SK-N-SH (cell line): Measurements from ENCODE around the gene AFF3. TPM values are rescaled to one million over a fixed set of nuclear protein-coding genes. Genes with fewer than 3 reads are reported as not detected.

Source experiments
- CTCF ChIA-PET: fragments of 300-600, 350-600 bp; formaldehyde crosslinking; extraction: SDS; loops from one replicate; lab custom pipeline; 2021; lab: Yijun Ruan, JAX
- POLR2A ChIA-PET: fragments of 350-600 bp; sonication (Branson Sonifier 250); formaldehyde crosslinking; extraction: SDS; loops from one replicate; lab custom pipeline; 2020; ENCODE audit warnings: antibody characterized with exemption, inconsistent platforms; lab: Yijun Ruan, JAX
- DNase-seq: peaks from one replicate; pipeline ENCODE4 v3.0.0; 2012
- H2AFZ ChIP-seq: fragments of 200-600 bp; sonication (generic); 2 replicates; pipeline ENCODE4 v1.8.1; 2016; ENCODE audit warnings: antibody characterized with exemption, mild to moderate bottlenecking, low read depth
- H3F3A ChIP-seq: fragments of 200-600 bp; sonication (generic); replicated peaks from 2 replicates; pipeline ENCODE3; 2016; ENCODE audit warnings: antibody characterized with exemption, mild to moderate bottlenecking; ENCODE audit not compliant: insufficient read depth
- H3K27ac ChIP-seq, 2 experiments: fragments of 200-500 bp in 1 of 2; fragments of 200-600 bp in 1 of 2; sonication (Bioruptor generic) in 1 of 2; sonication (generic), shearing (Covaris generic) in 1 of 2; 2 replicates each; pipeline versions ENCODE4 v1.5.1 to v1.6.1; 2014 to 2016; ENCODE audit warnings: low read depth in 2 of 2, inconsistent platforms in 1 of 2, low read length in 1 of 2, mild to moderate bottlenecking in 1 of 2, mixed read lengths in 1 of 2
- H3K27me3 ChIP-seq: fragments of 200-600 bp; sonication (generic), shearing (Covaris generic); 2 replicates; pipeline ENCODE4 v1.6.1; 2016; ENCODE audit warnings: mixed run types; ENCODE audit not compliant: insufficient read depth
- H3K36me3 ChIP-seq, 2 experiments: fragments of 200-500 bp in 1 of 2; fragments of 200-600 bp in 1 of 2; sonication (Bioruptor generic) in 1 of 2; sonication (generic) in 1 of 2; replicated peaks in 1 of 2; 2 replicates each; pipeline versions ENCODE3 to v1.5.1; 2014 to 2016; ENCODE audit warnings: low read length in 1 of 2, mild to moderate bottlenecking in 1 of 2; ENCODE audit not compliant: insufficient read depth in 2 of 2, control insufficient read depth in 1 of 2
- H3K4me1 ChIP-seq, 2 experiments: fragments of 200-500 bp in 1 of 2; fragments of 200-600 bp in 1 of 2; sonication (Bioruptor generic) in 1 of 2; sonication (generic), shearing (Covaris generic) in 1 of 2; 2 replicates each; pipeline versions ENCODE4 v1.5.1 to v1.6.1; 2014 to 2016; ENCODE audit warnings: low read depth in 1 of 2, low read length in 1 of 2, mixed run types in 1 of 2; ENCODE audit not compliant: insufficient read depth in 2 of 2, control insufficient read depth in 1 of 2
- H3K4me2 ChIP-seq: fragments of 200-600 bp; sonication (generic), shearing (Covaris generic); 2 replicates; pipeline ENCODE4 v1.6.1; 2017; ENCODE audit warnings: mixed run types
- H3K4me3 ChIP-seq, 2 experiments: fragments of 200-500 bp in 1 of 2; fragments of 200-600 bp in 1 of 2; sonication (Bioruptor generic) in 1 of 2; sonication (generic), shearing (Covaris generic) in 1 of 2; 2 replicates each; pipeline versions ENCODE4 v1.5.1 to v1.8.1; 2014 to 2016; ENCODE audit warnings: low read depth in 2 of 2, inconsistent platforms in 1 of 2, low read length in 1 of 2, mild to moderate bottlenecking in 1 of 2, mixed read lengths in 1 of 2, moderate library complexity in 1 of 2
- H3K79me2 ChIP-seq: fragments of 200-600 bp; sonication (generic); 2 replicates; pipeline ENCODE4 v1.8.1; 2017; ENCODE audit warnings: mild to moderate bottlenecking; ENCODE audit not compliant: insufficient read depth
- H3K9ac ChIP-seq: fragments of 200-600 bp; sonication (generic); 2 replicates; pipeline ENCODE4 v1.6.1; 2017; ENCODE audit warnings: mixed run types
- H3K9me2 ChIP-seq: fragments of 200-600 bp; sonication (generic); 2 replicates; pipeline ENCODE4 v1.6.1; 2017; ENCODE audit warnings: mixed run types
- H3K9me3 ChIP-seq: fragments of 200-600 bp; sonication (generic); 2 replicates; pipeline ENCODE4 v1.6.1; 2017; ENCODE audit warnings: mixed run types, mild to moderate bottlenecking, moderate library complexity
- H4K20me1 ChIP-seq: fragments of 200-600 bp; sonication (generic); 2 replicates; pipeline ENCODE4 v1.6.1; 2017; ENCODE audit warnings: mild to moderate bottlenecking, mixed run types; ENCODE audit not compliant: insufficient read depth
- GABPA ChIP-seq: IDR thresholded peaks from 2 replicates; pipeline ENCODE4 v1.4.0; 2012; ENCODE audit warnings: low read depth, mild to moderate bottlenecking
- IRF3 ChIP-seq: fragments of 150-350 bp; IDR thresholded peaks from 2 replicates; pipeline ENCODE4 v1.6.1; 2016; ENCODE audit warnings: mild to moderate bottlenecking, low read depth, low read length
- MAX ChIP-seq: IDR thresholded peaks from 2 replicates; pipeline ENCODE4 v1.4.0; 2012; ENCODE audit warnings: low read depth
- NRF1 ChIP-seq: IDR thresholded peaks from 2 replicates; pipeline ENCODE4 v1.6.1; 2012; ENCODE audit warnings: low read depth, mild to moderate bottlenecking, low read length
- RAD21 ChIP-seq: IDR thresholded peaks from 2 replicates; pipeline ENCODE4 v1.6.1; 2012; ENCODE audit warnings: mild to moderate bottlenecking, low read length
- RFX5 ChIP-seq: IDR thresholded peaks from 2 replicates; pipeline ENCODE4 v1.6.1; 2012; ENCODE audit warnings: mild to moderate bottlenecking, improper control_type of control experiment, low read length
- SMC3 ChIP-seq: IDR thresholded peaks from 2 replicates; pipeline ENCODE4 v1.6.1; 2012; ENCODE audit warnings: low read depth, low read length, improper control_type of control experiment
- TEAD4 ChIP-seq: IDR thresholded peaks from 2 replicates; pipeline ENCODE4 v1.4.0; 2012; ENCODE audit warnings: mild to moderate bottlenecking, borderline replicate concordance; ENCODE audit not compliant: insufficient read depth
- USF2 ChIP-seq: fragments of 150-350 bp; IDR thresholded peaks from 2 replicates; pipeline ENCODE4 v1.6.1; 2017; ENCODE audit warnings: antibody characterized with exemption, low read length, low read depth, borderline replicate concordance
- YY1 ChIP-seq: IDR thresholded peaks from 2 replicates; pipeline ENCODE4 v1.4.0; 2012; ENCODE audit warnings: low read depth, mild to moderate bottlenecking
- WGBS: methylation state at CpG from one replicate; pipeline ENCODE4 v1.1.6; 2017; ENCODE audit warnings: low lambda C conversion rate; 5-methylcytosine and 5-hydroxymethylcytosine counted together
- polyA plus RNA-seq, 3 experiments: library from polyadenylated mRNA; depleted of rRNA; stranded (reverse); fragments of >200 nt; gene quantifications; 2 replicates each; pipeline ENCODE4 v1.2.3, GENCODE V29; 2012

AFF3 gene
- polyA plus RNA-seq, 1 of the 3 experiments (the other 2 are of a cell fraction): 0.36 TPM

- no peak overlapping the region for H3K9ac ChIP-seq
- no peak overlapping the region; a peak in 1 of 4 replicates for H3K27ac ChIP-seq
- no peak for DNase-seq
- ChIA-PET POLR2A (no interaction called here), CTCF (interaction anchor here (0.9 kb wide), 1 partner anchor 61 kb away, joined by 3 read pairs; no protein-coding TSS in a partner anchor)
- H3K4me3 ChIP-seq: no peak overlapping the region
- no peak overlapping the region for H3K4me2 ChIP-seq
- no peaks in the 10 kb centered on the region for H3K27me3 ChIP-seq
- H2AFZ ChIP-seq: no peak overlapping the region
- H3K4me1 ChIP-seq: peaks cover 0 to 17% of the 10 kb centered on the region in 2 experiments; a peak in 1 of 4 replicates
- no peak for TF ChIP-seq TEAD4
- no peaks in the 10 kb centered on the region for H4K20me1 ChIP-seq
- no peaks in the 10 kb centered on the region for H3F3A ChIP-seq
- WGBS: 43% methylated on average over 4 of the region's 4 CpGs
- no peaks in the 10 kb centered on the region for H3K9me3 ChIP-seq
- no peaks in the 10 kb centered on the region for H3K9me2 ChIP-seq
- H3K79me2 ChIP-seq: no peaks in the 10 kb centered on the region
- no peaks in the 10 kb centered on the region for H3K36me3 ChIP-seq
Measured at GRCh38 chr2:99621106-99621505, 521.3 kb downstream of the AFF3 start.

- Histone ChIP-seq H3K9me2 (no peaks in the 10 kb centered on the region), H3K4me1 (peaks cover 0 to 11% of the 10 kb centered on the region in 2 experiments; a peak in 1 of 4 replicates), H3F3A (no peaks in the 10 kb centered on the region), H3K4me3 (no peak overlapping the region), H3K79me2 (no peaks in the 10 kb centered on the region), H3K36me3 (no peaks in the 10 kb centered on the region), H3K9me3 (no peaks in the 10 kb centered on the region), H3K9ac (no peak overlapping the region), H3K27me3 (no peaks in the 10 kb centered on the region), H2AFZ (no peak overlapping the region), H4K20me1 (no peaks in the 10 kb centered on the region), H3K27ac (no peak overlapping the region), H3K4me2 (no peak overlapping the region)
- WGBS: 65% methylated on average over 1 of the region's 1 CpG
- ChIA-PET POLR2A (no interaction called here), CTCF (interaction anchor here (0.7 to 1.3 kb wide), 6 partner anchors 52 to 643 kb away, joined by 3 to 4 read pairs (median 3); no protein-coding TSS in a partner anchor)
- no peak for DNase-seq
- TF ChIP-seq NRF1 (no peak), YY1 (no peak), RFX5 (no peak), GABPA (no peak), IRF3 (no peak), MAX (no peak), USF2 (no peak), RAD21 (peak; percentile 41), SMC3 (no peak)
Measured at GRCh38 chr2:99619151-99619550, 523.2 kb downstream of the AFF3 start.
